ENCODE results near the gene FGF4.

The FGF4 gene

DNA sequence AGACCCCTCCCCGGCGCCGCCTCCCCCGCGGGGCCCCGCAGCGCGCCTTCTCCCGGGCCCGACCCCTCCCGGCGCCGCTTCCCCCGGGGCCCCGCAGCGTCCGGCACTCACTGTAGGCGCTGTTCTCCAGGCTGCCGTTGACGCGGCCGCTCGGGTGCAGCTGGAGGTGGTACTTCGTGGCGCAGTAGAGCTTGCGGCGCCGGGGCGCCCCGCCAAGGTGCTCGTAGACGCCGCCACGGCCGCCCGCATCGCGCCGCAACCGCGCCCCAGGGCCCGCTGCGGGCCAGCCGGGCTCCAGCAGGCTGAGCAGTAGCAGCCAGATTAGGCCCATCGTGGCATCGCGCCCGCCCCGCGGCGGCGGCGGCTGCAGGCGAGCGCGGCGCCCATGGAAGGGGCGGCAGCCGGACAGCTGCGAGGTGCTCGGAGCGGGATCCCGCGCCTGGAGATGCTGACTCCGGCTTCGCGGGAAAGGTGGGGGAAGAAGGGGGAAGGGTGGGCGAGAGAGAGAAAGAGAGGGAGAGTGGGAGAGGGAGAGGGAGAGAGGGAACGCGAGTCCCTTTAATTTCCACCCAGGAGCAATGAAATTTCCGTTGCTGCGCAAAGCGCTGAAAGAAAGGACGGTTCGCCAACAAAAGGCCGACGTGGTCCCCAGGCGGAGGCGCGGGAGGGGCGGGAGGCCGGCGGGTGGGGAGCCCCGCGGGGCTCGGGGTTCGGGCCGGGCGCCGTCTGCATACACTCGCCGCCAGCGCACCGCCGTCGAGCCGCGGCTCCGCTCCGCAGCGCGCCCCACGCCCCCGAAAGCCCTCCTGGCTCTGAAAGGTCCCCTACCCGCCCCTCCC, 43.7 kb upstream of the FGF4 start, which contains the start of gene FGF3:
Gene FGF3 (minus strand): TSS at position 814 of the 839 bp plus-strand sequence. CDS start 483 bp downstream, at position 331.
- H3K4me3 ChIP-seq (ENCODE audit: low read depth, low read length) = no peak within 1 kb of the TSS
- in situ Hi-C loops (cut with HindIII; ENCODE audit: low sequenced_read_pairs) = no loop called here
- DNase-seq (ENCODE audit: low read depth, low spot score) = no peak
- TF ChIP-seq, protein P1, sequence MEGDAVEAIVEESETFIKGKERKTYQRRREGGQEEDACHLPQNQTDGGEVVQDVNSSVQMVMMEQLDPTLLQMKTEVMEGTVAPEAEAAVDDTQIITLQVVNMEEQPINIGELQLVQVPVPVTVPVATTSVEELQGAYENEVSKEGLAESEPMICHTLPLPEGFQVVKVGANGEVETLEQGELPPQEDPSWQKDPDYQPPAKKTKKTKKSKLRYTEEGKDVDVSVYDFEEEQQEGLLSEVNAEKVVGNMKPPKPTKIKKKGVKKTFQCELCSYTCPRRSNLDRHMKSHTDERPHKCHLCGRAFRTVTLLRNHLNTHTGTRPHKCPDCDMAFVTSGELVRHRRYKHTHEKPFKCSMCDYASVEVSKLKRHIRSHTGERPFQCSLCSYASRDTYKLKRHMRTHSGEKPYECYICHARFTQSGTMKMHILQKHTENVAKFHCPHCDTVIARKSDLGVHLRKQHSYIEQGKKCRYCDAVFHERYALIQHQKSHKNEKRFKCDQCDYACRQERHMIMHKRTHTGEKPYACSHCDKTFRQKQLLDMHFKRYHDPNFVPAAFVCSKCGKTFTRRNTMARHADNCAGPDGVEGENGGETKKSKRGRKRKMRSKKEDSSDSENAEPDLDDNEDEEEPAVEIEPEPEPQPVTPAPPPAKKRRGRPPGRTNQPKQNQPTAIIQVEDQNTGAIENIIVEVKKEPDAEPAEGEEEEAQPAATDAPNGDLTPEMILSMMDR (IDR thresholded peaks at IDR 0.05; ENCODE audit: low read depth, low read length) = no peak

DNA sequence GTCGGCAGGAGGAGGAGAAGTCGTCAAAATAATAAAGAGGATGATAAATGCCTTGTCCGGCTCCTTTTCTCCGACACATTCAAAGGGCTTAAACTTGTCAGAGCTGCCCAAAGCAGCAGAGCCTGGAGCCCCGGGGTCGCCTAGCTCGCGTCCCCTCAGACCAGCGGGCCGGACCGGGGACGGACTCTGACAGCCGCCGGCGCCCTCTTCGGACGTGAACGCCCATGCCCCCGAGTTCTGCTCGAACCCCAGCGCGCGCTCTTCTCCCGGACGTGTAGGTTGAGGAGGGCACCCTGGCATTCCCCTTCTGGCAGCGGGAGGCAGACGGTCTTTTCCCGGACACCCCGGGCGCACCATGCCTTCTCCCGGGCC, 43.1 kb upstream of the FGF4 start:
- no peak for DNase-seq (ENCODE audit: low read depth, low spot score)
- no peak overlapping the region for H3K4me3 ChIP-seq (ENCODE audit: low read depth, low read length)
- TF ChIP-seq, protein P1 (IDR thresholded peaks at IDR 0.05; ENCODE audit: low read depth, low read length) = no peak
- in situ Hi-C loops (cut with HindIII; ENCODE audit: low sequenced_read_pairs) = no loop called here

DNA sequence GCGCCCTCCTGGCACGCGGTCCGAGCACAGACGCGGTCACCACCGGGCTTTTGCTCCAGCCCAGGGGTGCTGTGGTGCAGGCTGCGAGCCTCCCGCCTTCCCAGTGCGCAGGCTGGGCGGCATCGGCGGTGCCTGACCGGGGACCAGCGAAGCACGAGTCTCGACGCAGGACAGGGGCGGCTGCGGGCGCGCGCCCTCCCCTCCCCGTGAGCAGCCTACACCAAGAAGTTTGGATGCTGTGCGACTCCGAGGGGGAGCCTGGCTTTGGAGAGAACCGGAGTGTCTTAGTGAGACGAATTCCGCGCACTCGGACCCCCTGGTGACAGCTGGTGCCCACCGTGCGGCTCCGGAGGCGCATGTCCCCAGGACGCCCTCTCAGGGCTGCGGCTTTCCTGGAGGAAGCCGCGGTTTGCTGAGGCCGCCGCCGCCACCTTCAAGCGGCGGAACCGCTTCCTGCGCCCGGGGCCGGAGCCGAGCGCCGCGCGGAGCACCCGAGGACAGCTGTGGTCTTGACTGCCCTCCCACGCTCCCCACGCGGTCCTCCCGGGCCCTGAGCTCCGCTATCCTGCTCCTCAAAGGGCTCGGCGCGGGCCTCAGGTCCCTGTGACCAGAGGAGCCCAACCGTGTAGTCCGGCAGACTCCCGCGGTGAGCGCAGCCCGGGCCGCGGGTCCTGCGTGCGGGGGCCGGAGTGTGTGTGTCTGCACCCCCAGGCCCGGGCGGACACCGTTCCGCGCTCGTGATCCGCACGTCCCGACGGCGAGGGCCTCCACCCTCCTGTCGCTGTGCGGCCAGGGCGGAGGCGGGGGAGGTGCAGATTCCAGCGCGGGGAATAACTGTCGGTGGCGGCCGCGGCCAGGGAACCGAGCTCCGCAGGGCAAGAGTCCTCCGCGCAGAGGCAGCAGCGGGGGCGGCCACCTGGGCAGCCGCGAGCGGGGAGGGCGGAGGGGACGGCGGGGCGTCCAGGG, 42.4 kb upstream of the FGF4 start:
- in situ Hi-C loops (cut with HindIII; ENCODE audit: low sequenced_read_pairs) = no loop called here
- DNase-seq (ENCODE audit: low read depth, low spot score) = no peak
- H3K4me3 ChIP-seq (ENCODE audit: low read depth, low read length) = no peak overlapping the region
- TF ChIP-seq, protein P1 (IDR thresholded peaks at IDR 0.05; ENCODE audit: low read depth, low read length) = no peak

DNA sequence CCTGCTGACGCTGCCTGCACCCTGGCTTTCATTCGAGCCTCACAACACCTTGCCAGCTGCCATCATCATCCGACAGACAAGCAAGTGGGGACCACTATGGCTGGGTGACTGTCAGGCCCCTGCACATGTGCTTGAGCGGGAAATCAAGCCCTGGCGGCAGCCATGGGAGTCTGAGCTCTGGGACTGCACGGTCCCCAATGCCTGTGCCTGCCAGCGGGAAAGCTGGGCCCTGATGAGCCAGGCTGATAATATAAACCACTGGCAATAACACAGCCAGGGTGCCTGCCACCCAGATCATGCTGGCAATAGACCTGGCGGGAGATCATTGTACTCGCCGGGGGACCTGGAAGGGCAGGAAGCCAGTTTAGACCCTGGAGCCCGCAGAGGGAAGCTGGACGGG, 41.5 kb upstream of the FGF4 start:
- in situ Hi-C loops (cut with HindIII; ENCODE audit: low sequenced_read_pairs) = no loop called here
- H3K4me3 ChIP-seq (ENCODE audit: low read depth, low read length) = no peak overlapping the region
- TF ChIP-seq, protein P1 (IDR thresholded peaks at IDR 0.05; ENCODE audit: low read depth, low read length) = no peak
- DNase-seq (ENCODE audit: low read depth, low spot score) = no peak

DNA sequence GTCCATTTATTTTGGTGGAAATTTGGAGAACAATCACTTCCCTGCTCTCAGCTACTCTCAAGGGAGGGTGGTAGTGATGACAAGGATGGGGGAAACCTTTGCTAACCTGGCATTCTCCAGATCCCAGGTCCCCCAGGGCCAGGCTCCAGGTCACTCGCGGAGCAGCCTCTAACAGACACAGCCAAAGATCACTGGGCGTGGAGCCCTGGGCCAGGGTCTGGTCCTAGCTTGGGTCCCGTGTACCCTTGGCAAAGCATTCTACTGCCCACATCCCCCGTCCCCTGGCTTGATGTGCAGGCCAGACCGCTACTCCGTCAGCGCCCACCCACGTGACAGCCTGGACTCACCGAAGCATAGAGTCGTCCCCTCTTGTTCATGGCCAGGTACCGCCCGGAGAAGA, 40.8 kb upstream of the FGF4 start:
- no peak overlapping the region for H3K4me3 ChIP-seq (ENCODE audit: low read depth, low read length)
- TF ChIP-seq, protein P1 (IDR thresholded peaks at IDR 0.05; ENCODE audit: low read depth, low read length) = no peak
- DNase-seq (ENCODE audit: low read depth, low spot score) = no peak
- in situ Hi-C loops (cut with HindIII; ENCODE audit: low sequenced_read_pairs) = no loop called here

DNA sequence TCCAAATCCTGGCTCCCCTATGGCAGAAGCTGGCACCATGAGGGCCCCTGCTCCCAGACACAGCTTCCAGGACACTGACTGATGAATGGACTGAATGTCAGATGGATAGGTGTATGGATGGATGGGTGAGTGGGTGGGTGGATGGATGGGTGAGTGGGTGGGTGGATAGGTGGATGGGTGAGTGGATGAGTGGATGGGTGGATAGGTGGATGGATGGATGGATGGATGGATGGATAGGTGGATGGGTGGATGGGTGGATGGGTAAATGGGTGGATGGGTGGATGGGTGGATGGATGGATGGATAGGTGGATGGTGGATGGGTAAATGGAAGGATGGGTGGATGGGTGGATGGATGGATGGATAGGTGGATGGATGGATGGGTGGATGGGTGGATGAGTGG, 39.8 kb upstream of the FGF4 start:
- in situ Hi-C loops (cut with HindIII; ENCODE audit: low sequenced_read_pairs) = no loop called here
- no peak overlapping the region for H3K4me3 ChIP-seq (ENCODE audit: low read depth, low read length)
- TF ChIP-seq, protein P1 (IDR thresholded peaks at IDR 0.05; ENCODE audit: low read depth, low read length) = no peak
- DNase-seq (ENCODE audit: low read depth, low spot score) = no peak
